Stimulated activated CD8-positive, alpha-beta memory T cell treated with anti-CD3 and anti-CD28 coated beads, Interleukin-12 subunit alpha, Interleukin-12 subunit beta, amount 100 ng/mL, for 1 hour (primary cell): Measurements from ENCODE around the gene MYZAP.

Experiments
- DNase-seq: peaks from one replicate; pipeline ENCODE4 v3.0.0-alpha.2; 2020; ENCODE audit warnings: low read depth

Gene MYZAP

DNA sequence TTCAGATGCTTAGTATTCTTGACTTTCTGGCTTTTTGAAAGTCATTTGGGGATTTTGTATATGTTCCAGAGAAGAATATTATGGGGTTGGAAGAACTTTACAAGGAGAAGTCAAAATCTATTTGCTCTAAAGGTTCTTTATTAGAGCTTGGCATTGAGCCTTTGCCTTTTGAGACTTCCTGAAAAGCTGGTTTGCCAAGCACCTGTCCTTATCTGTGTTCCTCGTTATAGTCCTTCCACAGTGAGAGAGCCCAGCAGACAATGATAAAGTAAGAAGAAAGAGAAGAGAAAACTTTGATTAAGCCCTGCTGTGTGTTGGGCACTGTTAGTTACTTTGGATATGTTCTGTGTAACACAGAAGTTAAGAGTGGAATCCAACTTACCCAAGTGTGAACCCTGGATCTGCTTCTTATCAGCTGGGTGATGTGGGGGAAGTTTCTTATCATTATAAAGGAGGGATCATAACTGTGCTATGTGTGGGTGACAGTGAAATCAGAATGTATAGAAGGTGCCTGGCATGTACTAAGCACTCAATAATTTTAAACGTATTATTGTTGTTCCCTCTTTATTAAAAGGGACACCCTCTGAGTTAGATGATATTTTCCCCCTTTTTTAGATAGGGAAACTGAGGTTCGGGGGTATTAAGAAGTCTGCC, 70.5 kb downstream of the MYZAP start:
- DNase-seq: no peak

DNA sequence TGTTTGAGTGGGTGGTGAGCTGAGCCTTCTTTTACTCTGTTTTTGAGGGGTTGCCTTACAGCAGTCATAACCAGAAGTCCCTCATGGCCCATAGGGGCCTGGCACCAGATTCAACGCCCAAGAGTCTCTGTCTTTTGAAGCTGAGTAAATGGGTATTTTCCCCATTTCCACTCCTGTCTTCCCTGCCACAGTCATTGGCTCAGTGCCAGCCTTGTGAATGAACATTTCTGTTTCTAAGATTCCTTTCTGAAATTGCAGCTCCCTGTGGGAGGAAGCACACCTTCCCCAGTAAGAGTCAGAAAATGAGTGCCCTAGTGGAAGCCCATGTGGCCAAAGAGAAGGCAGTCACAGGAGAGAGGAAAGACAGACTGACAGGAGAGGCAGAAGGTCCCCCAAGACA, 71.1 kb downstream of the MYZAP start:
- DNase-seq: no peak

- DNase-seq: no peak
Observed at GRCh38 chr15:57663262-57663661, 71.6 kb downstream of the MYZAP start.

GRCh38 chr15:57665194-57665593, 73.5 kb downstream of the MYZAP start:
- no peak for DNase-seq

DNA sequence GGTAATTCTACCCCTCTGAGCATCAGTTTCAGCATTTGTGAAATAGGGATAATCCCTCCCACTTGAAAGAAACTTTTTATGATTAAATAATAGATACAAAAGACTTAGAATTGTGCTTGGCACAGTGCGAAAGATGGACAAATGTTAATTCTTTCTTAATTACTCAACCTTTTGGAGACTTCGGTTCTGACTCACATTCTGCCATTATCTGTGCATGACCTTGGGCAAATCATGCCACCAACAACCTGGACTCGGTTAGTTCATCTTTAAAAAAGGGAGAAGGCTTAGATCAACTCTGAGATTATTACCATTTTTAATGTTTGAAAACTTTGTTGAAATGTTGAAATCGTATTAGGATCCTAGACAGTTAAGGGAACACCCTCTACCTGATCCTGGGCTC, 74.2 kb downstream of the MYZAP start:
- DNase-seq: no peak

DNA sequence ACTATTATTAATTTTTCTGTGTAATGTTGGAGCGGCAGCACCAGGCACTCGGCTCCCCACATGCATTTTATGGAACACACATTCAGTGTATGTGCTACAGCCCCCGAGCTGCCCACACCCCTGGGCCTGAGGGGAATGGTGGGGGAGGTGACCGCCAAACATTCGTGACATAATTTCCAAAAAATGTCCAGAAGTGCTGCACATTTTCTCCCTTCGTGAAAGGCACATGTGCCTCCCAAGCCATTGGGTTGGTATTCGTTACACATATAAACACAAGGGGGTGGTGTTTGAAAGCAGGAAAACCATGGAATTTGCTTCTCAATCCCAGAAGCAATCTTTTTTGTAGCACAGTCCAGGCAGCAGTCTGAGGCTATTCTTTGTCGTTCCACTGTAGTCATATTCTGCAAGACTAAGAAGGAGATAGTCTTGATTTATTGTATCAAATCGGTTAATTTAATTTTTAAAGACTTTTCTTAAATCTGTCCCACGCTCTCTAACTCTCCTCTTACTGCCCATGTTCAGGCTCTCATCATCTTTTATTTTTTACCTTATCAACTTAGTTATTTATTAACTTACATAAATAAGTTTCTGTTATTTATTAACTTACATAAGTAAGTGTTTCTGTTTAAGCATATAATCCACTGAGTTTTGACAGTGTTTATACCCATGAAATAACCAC, 75.6 kb downstream of the MYZAP start:
- no peak for DNase-seq

GRCh38 chr15:57668016-57668415, 76.3 kb downstream of the MYZAP start:
- DNase-seq: no peak

GRCh38 chr15:57671636-57672035, 79.9 kb downstream of the MYZAP start:
- no peak for DNase-seq

DNA sequence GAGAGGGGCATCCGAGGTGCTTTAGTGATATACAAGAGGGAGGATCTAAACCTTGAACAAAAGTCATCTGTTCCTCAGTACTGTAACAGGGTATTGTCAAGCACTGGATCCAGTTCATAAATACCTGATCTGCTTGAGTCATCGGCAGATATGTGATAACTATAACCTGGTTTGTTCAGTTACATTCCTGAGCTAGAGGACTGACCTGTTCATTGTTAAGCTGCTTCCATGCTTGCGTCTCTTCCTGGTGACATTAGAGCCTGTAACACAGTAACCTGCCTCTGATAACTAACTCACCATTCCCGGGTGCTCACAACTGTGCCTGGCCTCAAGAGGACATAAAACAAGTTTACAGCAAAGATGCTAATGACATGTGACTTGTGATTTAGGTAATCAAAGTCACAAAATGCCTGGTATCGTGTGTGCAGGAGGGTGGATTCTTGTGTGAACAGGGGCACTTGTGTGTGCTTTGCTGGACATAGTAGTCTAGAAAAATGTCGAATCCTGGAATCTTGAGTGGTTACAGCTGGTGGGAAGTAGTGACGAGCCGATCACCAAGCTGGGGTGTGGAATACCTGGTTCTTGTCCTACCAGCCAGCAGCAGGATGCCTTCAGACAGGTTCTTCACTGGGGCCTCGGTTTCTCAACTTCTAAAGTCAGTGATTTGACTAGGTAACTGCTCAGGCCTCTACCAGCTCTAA, 83.9 kb downstream of the MYZAP start:
- DNase-seq: no peak

GRCh38 chr15:57676585-57676984, 84.9 kb downstream of the MYZAP start:
- no peak for DNase-seq

DNA sequence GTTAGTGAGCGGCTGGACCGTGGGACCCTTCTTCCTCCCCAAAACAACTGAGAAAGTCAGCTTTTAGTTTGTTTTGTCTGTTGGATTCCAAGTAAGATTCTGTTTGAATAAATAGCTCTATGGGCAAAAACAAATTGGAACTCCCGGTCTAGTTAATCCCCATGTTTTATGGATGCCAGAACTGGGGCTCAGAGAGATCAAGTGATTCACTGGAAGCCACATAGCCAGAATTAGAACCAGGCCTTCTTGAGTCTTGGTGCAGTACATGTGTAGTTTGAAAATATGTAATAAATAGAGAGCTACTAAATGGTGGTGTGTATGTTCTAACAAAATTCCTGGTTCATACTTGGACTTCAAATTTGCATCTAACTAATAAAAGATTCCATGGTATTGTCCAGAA, 85.5 kb downstream of the MYZAP start:
- DNase-seq: no peak

GRCh38 chr15:57680021-57680420, 88.3 kb downstream of the MYZAP start:
- no peak for DNase-seq

- no peak for DNase-seq
Observed at GRCh38 chr15:57681011-57681410, 89.3 kb downstream of the MYZAP start.

DNA sequence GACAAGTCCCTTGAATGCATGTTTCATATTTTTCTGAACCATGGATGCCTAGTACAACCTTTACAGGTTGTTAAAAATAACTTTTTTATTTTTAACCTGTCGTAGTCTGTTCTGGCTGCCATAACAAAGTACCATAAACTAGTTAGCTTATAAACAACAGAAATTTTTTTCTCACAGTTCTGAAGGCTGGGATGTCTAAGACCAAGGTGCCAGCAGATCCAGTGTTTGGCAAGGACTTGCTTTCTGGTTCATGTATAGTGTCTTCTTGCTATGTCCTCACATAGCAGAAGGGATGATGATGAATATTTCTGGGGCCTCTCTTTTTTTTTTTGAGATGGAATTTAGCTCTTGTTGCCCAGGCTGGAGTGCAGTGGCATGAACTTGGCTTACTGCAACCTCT, 91.8 kb downstream of the MYZAP start:
- no peak for DNase-seq

DNA sequence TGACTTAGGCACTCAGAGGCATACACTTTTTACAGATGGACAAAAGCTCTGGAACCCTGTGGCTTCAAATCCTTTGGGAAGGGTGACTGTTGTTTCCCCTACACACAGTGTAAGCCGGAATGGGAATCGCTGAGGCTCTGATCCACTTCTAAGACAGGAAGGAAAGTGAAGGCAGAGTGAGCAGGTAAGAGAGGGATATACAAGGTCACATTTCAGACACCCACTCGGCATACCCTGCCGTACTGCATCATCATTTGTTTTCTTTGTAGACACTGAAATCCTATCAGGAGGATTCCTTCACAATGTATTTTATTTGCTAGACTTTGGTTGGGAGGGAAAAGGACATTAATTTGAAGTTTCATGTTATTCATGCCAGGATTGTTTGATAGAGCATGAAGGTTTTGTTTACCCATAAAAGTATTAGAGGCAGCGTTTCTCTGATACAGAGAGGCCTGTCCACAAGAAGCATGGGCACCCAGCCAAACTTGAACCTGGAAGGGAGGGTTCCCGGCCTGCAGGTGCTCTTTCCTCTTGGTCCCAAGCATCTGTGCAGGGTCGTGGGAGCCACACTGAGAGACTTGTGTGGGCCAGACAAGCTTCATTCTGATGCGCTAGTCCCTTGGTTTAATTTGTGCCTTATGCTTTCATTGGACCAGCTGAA, 92.9 kb downstream of the MYZAP start:
- DNase-seq: no peak

- no peak for DNase-seq
Observed at GRCh38 chr15:57685306-57686095, 93.8 kb downstream of the MYZAP start.

GRCh38 chr15:57686657-57687056, 95.0 kb downstream of the MYZAP start:
- no peak for DNase-seq

- no peak for DNase-seq
Observed at GRCh38 chr15:57690341-57690966, 98.8 kb downstream of the MYZAP start.

GRCh38 chr15:57691082-57691481, 99.4 kb downstream of the MYZAP start:
- no peak for DNase-seq

DNA sequence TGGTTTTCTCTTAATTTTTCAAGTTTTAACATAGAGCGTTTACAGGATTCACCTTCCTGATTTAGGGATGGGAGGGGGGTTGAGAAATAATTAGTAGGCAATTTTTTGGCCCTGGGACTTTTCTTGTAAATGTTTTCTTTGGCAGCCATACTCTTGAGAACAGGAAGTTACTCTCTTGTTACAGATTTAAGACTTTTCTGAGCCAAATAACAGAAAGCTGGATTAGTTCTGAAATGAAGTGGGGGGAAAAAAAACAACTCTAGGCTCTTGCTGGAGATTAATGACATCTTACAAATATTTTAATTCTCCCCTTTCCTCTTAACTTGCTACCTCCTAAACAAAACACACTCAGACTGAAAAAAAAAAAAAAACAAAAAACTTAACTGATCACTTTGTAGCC, 101.0 kb downstream of the MYZAP start:
- no peak for DNase-seq

- DNase-seq: no peak
Observed at GRCh38 chr15:57694279-57694678, 102.6 kb downstream of the MYZAP start.

- DNase-seq: no peak
Observed at GRCh38 chr15:57696146-57696545, 104.4 kb downstream of the MYZAP start.
